SK-N-SH treated with all-trans-retinoic acid at 6 μM for 48 hours (cell line): ENCODE results near the gene ZNF697.

Experiments
- ATAC-seq: fragments of 200-7000 bp; cut with Tn5 transposase; 3 replicates; pipeline ENCODE4 v1.9.1; 2020; ENCODE audit warnings: mild to moderate bottlenecking, moderate library complexity
- ARNTL ChIP-seq: fragments of 450-650 bp; formaldehyde crosslinking; IDR thresholded peaks from 2 replicates; pipeline ENCODE4 v1.5.0; 2020; ENCODE audit warnings: low read depth, mild to moderate bottlenecking, moderate library complexity, borderline replicate concordance
- BACH2 ChIP-seq: fragments of 250-450 bp; sonication (Bioruptor Pico); IDR thresholded peaks from 2 replicates; pipeline ENCODE4 v1.9.0; 2021; ENCODE audit warnings: mild to moderate bottlenecking, borderline replicate concordance
- CSDC2 ChIP-seq: fragments of 250-450 bp; sonication (Bioruptor Pico); IDR thresholded peaks from 2 replicates; pipeline ENCODE4 v1.5.0; 2020; ENCODE audit warnings: mild to moderate bottlenecking, moderate library complexity
- ESRRG ChIP-seq: fragments of 250-450 bp; sonication (Bioruptor Pico); IDR thresholded peaks from 2 replicates; pipeline ENCODE4 v1.6.1; 2021; ENCODE audit warnings: mild to moderate bottlenecking
- GLIS3 ChIP-seq: fragments of 250-450 bp; sonication (Bioruptor Pico); IDR thresholded peaks from 2 replicates; pipeline ENCODE4 v1.5.0; 2020; ENCODE audit warnings: mild to moderate bottlenecking, moderate library complexity
- ISL1 ChIP-seq: fragments of 250-450 bp; sonication (Bioruptor Pico); IDR thresholded peaks from 2 replicates; pipeline ENCODE4 v2.1.2; 2022; ENCODE audit warnings: mild to moderate bottlenecking, moderate library complexity
- OSR1 ChIP-seq: fragments of 250-450 bp; sonication (Bioruptor Pico); IDR thresholded peaks from 2 replicates; pipeline ENCODE4 v1.8.0; 2022; ENCODE audit warnings: moderate library complexity, mild to moderate bottlenecking, inconsistent platforms
- PATZ1 ChIP-seq: fragments of 250-450 bp; sonication (Bioruptor Pico); IDR thresholded peaks from 2 replicates; pipeline ENCODE4 v1.8.0; 2020; ENCODE audit warnings: mild to moderate bottlenecking, moderate library complexity, borderline replicate concordance
- RARB ChIP-seq: fragments of 250-450 bp; sonication (Bioruptor Pico); IDR thresholded peaks from 2 replicates; pipeline ENCODE4 v1.8.0; 2021; ENCODE audit warnings: mild to moderate bottlenecking, moderate library complexity
- TCF4 ChIP-seq: fragments of 250-450 bp; sonication (Bioruptor Pico); IDR thresholded peaks from 2 replicates; pipeline ENCODE4 v1.8.0; 2021; ENCODE audit warnings: mild to moderate bottlenecking, moderate library complexity, borderline replicate concordance
- TOX ChIP-seq: fragments of 250-450 bp; sonication (Bioruptor Pico); IDR thresholded peaks from 2 replicates; pipeline ENCODE4 v1.8.0; 2021; ENCODE audit warnings: mild to moderate bottlenecking, moderate library complexity, borderline replicate concordance
- TSHZ2 ChIP-seq: fragments of 250-450 bp; sonication (Bioruptor Pico); IDR thresholded peaks from 2 replicates; pipeline ENCODE4 v1.5.0; 2020; ENCODE audit warnings: mild to moderate bottlenecking, moderate library complexity
- ZC3H10 ChIP-seq: fragments of 250-450 bp; sonication (Bioruptor Pico); IDR thresholded peaks from 2 replicates; pipeline ENCODE4 v1.5.1; 2021; ENCODE audit warnings: mild to moderate bottlenecking, moderate library complexity
- ZFP30 ChIP-seq: fragments of 450-650 bp; formaldehyde crosslinking; IDR thresholded peaks from 2 replicates; pipeline ENCODE4 v1.5.0; 2022; ENCODE audit warnings: mild to moderate bottlenecking, moderate library complexity
- ZNF565 ChIP-seq: fragments of 450-650 bp; formaldehyde crosslinking; conservative IDR thresholded peaks from 2 replicates; pipeline ENCODE4 v1.5.0; 2020; ENCODE audit warnings: low read depth, mild to moderate bottlenecking, moderate library complexity
- ZNF70 ChIP-seq: fragments of 450-650 bp; formaldehyde crosslinking; IDR thresholded peaks from 2 replicates; pipeline ENCODE4 v1.5.0; 2020; ENCODE audit warnings: mild to moderate bottlenecking, moderate library complexity
- ZNF8 ChIP-seq: fragments of 450-650 bp; formaldehyde crosslinking; IDR thresholded peaks from 2 replicates; pipeline ENCODE4 v1.5.0; 2020; ENCODE audit warnings: mild to moderate bottlenecking, moderate library complexity
- TF ChIP-seq, protein P1 (sequence below): fragments of 250-450 bp; sonication (Bioruptor Pico); IDR thresholded peaks from 2 replicates; pipeline ENCODE4 v1.5.1; 2020; ENCODE audit warnings: low read depth, mild to moderate bottlenecking, moderate library complexity
- TF ChIP-seq, protein P2 (sequence below): fragments of 250-450 bp; sonication (Bioruptor Pico); IDR thresholded peaks from 2 replicates; pipeline ENCODE4 v1.5.1; 2021; ENCODE audit warnings: mild to moderate bottlenecking, moderate library complexity
- TF ChIP-seq, protein P3 (sequence below): fragments of 250-450 bp; sonication (Bioruptor Pico); IDR thresholded peaks from 2 replicates; pipeline ENCODE4 v1.8.0; 2021; ENCODE audit warnings: low read depth, mild to moderate bottlenecking, moderate library complexity, borderline replicate concordance

ZNF697 gene

GRCh38 chr1:119655154-119655553 is 7.1 kb upstream of the ZNF697 start (continued):
- TF ChIP-seq ARNTL (CRISPR knock-in tag), result no peak
- no peak for TF ChIP-seq TSHZ2
- TF ChIP-seq ZFP30, result no peak

DNA sequence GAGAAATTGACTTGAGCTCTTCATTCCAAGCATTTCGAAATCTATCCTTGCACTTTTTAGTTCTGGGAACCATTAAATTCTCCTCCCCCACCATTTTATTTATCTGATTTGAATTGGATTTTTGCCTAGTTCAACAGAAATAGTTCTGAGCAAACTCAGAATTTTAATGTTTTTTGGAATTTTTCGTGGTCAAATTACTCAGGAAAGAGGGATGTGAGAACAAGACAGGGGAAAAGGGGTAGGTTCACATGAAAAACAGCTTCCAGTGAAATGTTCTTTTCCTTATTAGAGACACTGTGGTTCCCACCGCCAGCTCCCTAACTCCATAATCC is 5.7 kb upstream of the ZNF697 start:
- ATAC-seq, result no peak
- TF ChIP-seq ESRRG (CRISPR knock-in tag), result no peak
- TF ChIP-seq TSHZ2, result no peak
- TF ChIP-seq, protein P1, sequence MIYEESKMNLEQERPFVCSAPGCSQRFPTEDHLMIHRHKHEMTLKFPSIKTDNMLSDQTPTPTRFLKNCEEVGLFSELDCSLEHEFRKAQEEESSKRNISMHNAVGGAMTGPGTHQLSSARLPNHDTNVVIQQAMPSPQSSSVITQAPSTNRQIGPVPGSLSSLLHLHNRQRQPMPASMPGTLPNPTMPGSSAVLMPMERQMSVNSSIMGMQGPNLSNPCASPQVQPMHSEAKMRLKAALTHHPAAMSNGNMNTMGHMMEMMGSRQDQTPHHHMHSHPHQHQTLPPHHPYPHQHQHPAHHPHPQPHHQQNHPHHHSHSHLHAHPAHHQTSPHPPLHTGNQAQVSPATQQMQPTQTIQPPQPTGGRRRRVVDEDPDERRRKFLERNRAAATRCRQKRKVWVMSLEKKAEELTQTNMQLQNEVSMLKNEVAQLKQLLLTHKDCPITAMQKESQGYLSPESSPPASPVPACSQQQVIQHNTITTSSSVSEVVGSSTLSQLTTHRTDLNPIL (CRISPR knock-in tag), result no peak
- TF ChIP-seq ZNF70 (CRISPR knock-in tag), result no peak
- TF ChIP-seq OSR1 (CRISPR knock-in tag), result no peak
- no peak for TF ChIP-seq ZNF565 (CRISPR knock-in tag)
- TF ChIP-seq BACH2 (CRISPR knock-in tag), result no peak
- no peak for TF ChIP-seq TOX (CRISPR knock-in tag)
- no peak for TF ChIP-seq TCF4 (CRISPR knock-in tag)
- no peak for TF ChIP-seq ZC3H10
- no peak for TF ChIP-seq CSDC2
- no peak for TF ChIP-seq ISL1
- TF ChIP-seq GLIS3 (CRISPR knock-in tag), result no peak
- TF ChIP-seq, protein P2, sequence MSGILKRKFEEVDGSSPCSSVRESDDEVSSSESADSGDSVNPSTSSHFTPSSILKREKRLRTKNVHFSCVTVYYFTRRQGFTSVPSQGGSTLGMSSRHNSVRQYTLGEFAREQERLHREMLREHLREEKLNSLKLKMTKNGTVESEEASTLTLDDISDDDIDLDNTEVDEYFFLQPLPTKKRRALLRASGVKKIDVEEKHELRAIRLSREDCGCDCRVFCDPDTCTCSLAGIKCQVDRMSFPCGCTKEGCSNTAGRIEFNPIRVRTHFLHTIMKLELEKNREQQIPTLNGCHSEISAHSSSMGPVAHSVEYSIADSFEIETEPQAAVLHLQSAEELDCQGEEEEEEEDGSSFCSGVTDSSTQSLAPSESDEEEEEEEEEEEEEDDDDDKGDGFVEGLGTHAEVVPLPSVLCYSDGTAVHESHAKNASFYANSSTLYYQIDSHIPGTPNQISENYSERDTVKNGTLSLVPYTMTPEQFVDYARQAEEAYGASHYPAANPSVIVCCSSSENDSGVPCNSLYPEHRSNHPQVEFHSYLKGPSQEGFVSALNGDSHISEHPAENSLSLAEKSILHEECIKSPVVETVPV, result no peak
- TF ChIP-seq PATZ1, result no peak
- TF ChIP-seq ZNF8, result no peak
- TF ChIP-seq, protein P3, sequence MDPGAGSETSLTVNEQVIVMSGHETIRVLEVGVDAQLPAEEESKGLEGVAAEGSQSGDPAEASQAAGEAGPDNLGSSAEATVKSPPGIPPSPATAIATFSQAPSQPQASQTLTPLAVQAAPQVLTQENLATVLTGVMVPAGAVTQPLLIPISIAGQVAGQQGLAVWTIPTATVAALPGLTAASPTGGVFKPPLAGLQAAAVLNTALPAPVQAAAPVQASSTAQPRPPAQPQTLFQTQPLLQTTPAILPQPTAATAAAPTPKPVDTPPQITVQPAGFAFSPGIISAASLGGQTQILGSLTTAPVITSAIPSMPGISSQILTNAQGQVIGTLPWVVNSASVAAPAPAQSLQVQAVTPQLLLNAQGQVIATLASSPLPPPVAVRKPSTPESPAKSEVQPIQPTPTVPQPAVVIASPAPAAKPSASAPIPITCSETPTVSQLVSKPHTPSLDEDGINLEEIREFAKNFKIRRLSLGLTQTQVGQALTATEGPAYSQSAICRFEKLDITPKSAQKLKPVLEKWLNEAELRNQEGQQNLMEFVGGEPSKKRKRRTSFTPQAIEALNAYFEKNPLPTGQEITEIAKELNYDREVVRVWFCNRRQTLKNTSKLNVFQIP (CRISPR knock-in tag), result no peak
- no peak for TF ChIP-seq RARB
- no peak for TF ChIP-seq ZFP30
